Heart right ventricle (tissue), 16 donors: ENCODE data around the gene MYOF. TPM values are rescaled to one million over a fixed set of nuclear protein-coding genes. Genes with fewer than 3 reads are reported as not detected.

Experiments
- ATAC-seq, 8 donors: fragments of 200-7000 bp; cut with Tn5 transposase; one replicate each; pipeline ENCODE4 v1.9.1; 2020; ENCODE audit warnings: mild to moderate bottlenecking in 8 of 8, moderate library complexity in 8 of 8, moderate number of reproducible peaks in 1 of 8
- DNase-seq, 2 donors: peaks; one replicate each; pipeline ENCODE4 v3.0.0-alpha.2; 2020
- H3K27ac ChIP-seq, 10 donors: fragments of 200-600 bp; sonication (generic) in 2 of 10; one replicate each; pipeline versions ENCODE4 v1.5.0 to v1.8.0; 2020 to 2022; ENCODE audit warnings: mild to moderate bottlenecking in 3 of 10
- H3K27me3 ChIP-seq, 7 donors: fragments of 200-600 bp; one replicate each; pipeline ENCODE4 v1.8.0; 2021 to 2022; ENCODE audit warnings: mild to moderate bottlenecking in 2 of 7
- H3K36me3 ChIP-seq, 9 donors: fragments of 200-600 bp; sonication (generic) in 1 of 9; one replicate each; pipeline versions ENCODE4 v1.5.0 to v1.8.0; 2020 to 2022; ENCODE audit warnings: mild to moderate bottlenecking in 2 of 9
- H3K4me1 ChIP-seq, 9 donors: fragments of 200-600 bp; sonication (generic) in 1 of 9; one replicate each; pipeline versions ENCODE4 v1.5.0 to v1.8.0; 2020 to 2022; ENCODE audit warnings: mild to moderate bottlenecking in 4 of 9
- H3K4me3 ChIP-seq, 10 donors: fragments of 200-600 bp; sonication (generic) in 2 of 10; one replicate each; pipeline versions ENCODE4 v1.5.0 to v1.8.0; 2020 to 2022; ENCODE audit warnings: mild to moderate bottlenecking in 7 of 10, moderate library complexity in 2 of 10
- H3K9me3 ChIP-seq, 11 donors: fragments of 200-600 bp in 10 of 11; sonication (generic) in 2 of 11; one replicate each; pipeline versions ENCODE4 v1.5.0 to v1.8.0; 2013 to 2022; ENCODE audit warnings: mild to moderate bottlenecking in 2 of 11, control low read depth in 1 of 11, moderate library complexity in 1 of 11
- CTCF ChIP-seq, 9 donors: fragments of 200-600 bp; sonication (generic) in 2 of 9; IDR thresholded peaks; one replicate each; pipeline versions ENCODE4 v1.5.0 to v1.8.0; 2021 to 2022; ENCODE audit warnings: antibody characterized with exemption in 9 of 9, mild to moderate bottlenecking in 5 of 9, moderate library complexity in 1 of 9
- WGBS, 2 donors: extraction: QIAGEN DNeasy Blood & Tissue Kit; methylation state at CpG; one replicate each; pipeline ENCODE4 v1.1.7; 2013; ENCODE audit warnings: inconsistent platforms in 1 of 2; 5-methylcytosine and 5-hydroxymethylcytosine counted together
- intact Hi-C, 10 donors: fragments of 100-400 bp; cut with DNase I; formaldehyde crosslinking; loops; one replicate each; pipeline versions ENCODE4 v1.11.1 to v1.14.2; 2022
- polyA plus RNA-seq, 2 donors: library from polyadenylated mRNA; stranded (reverse); fragments of 200-250 nt; gene quantifications; one replicate each; pipeline ENCODE4 v1.2.3, GENCODE V29; 2013
- total RNA-seq, 10 donors: library from RNA; stranded (reverse); fragmentation: NEBNext Ultra II Directional in 3 of 10; extraction: Animal tissue kit (Norgen Biotek cat#: 25700) in 3 of 10; gene quantifications; one replicate each; pipeline versions ENCODE4 v1.2.1 to v1.2.4, GENCODE V29; 2021 to 2023
- donor health status: Arrhythmogenic right ventricular cardiomyopathy.
- donor health status: ischemic (EF 13 %, LVEDD 7.1; RV severe dilation, severe dysfunction).
- donor health status: healthy with polysubstance abuse.
- donor health status: DM: no; HTN: yes; CAD: no.
- donor health status: DM: no; HTN: no; CAD: no.
- donor health status: ischemic (EF 25% LVEDD 6.9; RV normal size, moderate dysfunction).
- donor health status: ischemic (EF 25% LVEDD 5.7; RV mildly dilated, moderate dysfunction).
- donor health status: healthy.
- donor health status: DM: yes; HTN: yes; CAD: no.
- donor health status: Ischemic cardiomyopathy.
- donor health status: ischemic (EF 35%, LVEDD 5.7; RV mildly dilated, moderate dysfunction).
- donor health status: nonischemic (EF 11% LVEDD 7.7; RV severe dilation, severe dysfunction).
- donor health status: DM: yes; HTN: yes; CAD: no.
- donor health status: PGD.
- donor health status: ischemic (EF 29% LVEDD 5.4; RV normal size, mild dysfunction).
- donor health status: nonischemic (EF 23%, LVEDD 6.1; RV moderate dilation, normal function).

MYOF gene
- total and polyA plus RNA-seq, 12 donors = 14.5 to 54.6 (median 36.3) TPM

GRCh38 chr10:93417266-93417665 lies 64.9 kb downstream of the MYOF start:
- DNase-seq = peak; percentile 51 to 82
- intact Hi-C loops = loop anchor here in 2 of 10 donors (5.0 kb wide), 2 partner anchors 50 to 65 kb away; partner anchors contain the start of gene MYOF (in 1 of the 2)
- peak; percentile 60 to 91 (median 82) for ATAC-seq
- 50 to 61% methylated on average over 3 of the region's 3 CpGs for WGBS, 2 donors
- Histone ChIP-seq H3K4me1 (peaks cover 10 to 87% (median 67%) of the 10 kb centered on the region in 9 donors), H3K4me3 (no peak overlapping the region), H3K36me3 (no peaks in the 10 kb centered on the region), H3K9me3 (no peaks in the 10 kb centered on the region), H3K27me3 (no peaks in the 10 kb centered on the region), H3K27ac (peak overlapping the region in 7 of 10 donors; percentile 19 to 92 (median 73))
- TF ChIP-seq CTCF (IDR thresholded peaks at IDR 0.05) = no peak

GRCh38 chr10:93416824-93417223 lies 65.3 kb downstream of the MYOF start:
- no peak for DNase-seq
- Histone ChIP-seq H3K9me3 (no peaks in the 10 kb centered on the region), H3K4me1 (peaks cover 10 to 84% (median 65%) of the 10 kb centered on the region in 9 donors), H3K36me3 (no peaks in the 10 kb centered on the region), H3K27ac (peak overlapping the region in 5 of 10 donors; percentile 44 to 92 (median 64)), H3K4me3 (no peak overlapping the region), H3K27me3 (no peaks in the 10 kb centered on the region)
- 85 to 92% methylated on average over 4 of the region's 4 CpGs for WGBS, 2 donors
- intact Hi-C loops = loop anchor here in 2 of 10 donors (5.0 kb wide), 2 partner anchors 50 to 65 kb away; partner anchors contain the start of gene MYOF (in 1 of the 2)
- no peak for ATAC-seq
- TF ChIP-seq CTCF (IDR thresholded peaks at IDR 0.05) = no peak

- TF ChIP-seq CTCF (IDR thresholded peaks at IDR 0.05) = peak in 3 of 9 donors; percentile 9 to 21 (median 20)
- H3K27me3 ChIP-seq = no peaks in the 10 kb centered on the region
- H3K27ac ChIP-seq = no peak overlapping the region
- H3K36me3 ChIP-seq = peaks cover 0 to 5% (median 0%) of the 10 kb centered on the region in 9 donors
- ATAC-seq = no peak
- DNase-seq = no peak
- peaks cover 4 to 73% (median 54%) of the 10 kb centered on the region in 9 donors for H3K4me1 ChIP-seq
- H3K9me3 ChIP-seq = no peaks in the 10 kb centered on the region
- WGBS, 2 donors = 72 to 73% methylated on average over 6 of the region's 6 CpGs
- intact Hi-C loops = loop anchor here in 2 of 10 donors (5.0 kb wide), 2 partner anchors 52 to 67 kb away; partner anchors contain the start of gene MYOF (in 1 of the 2)
- H3K4me3 ChIP-seq = no peak overlapping the region
Observed at GRCh38 chr10:93415693-93416092, 66.4 kb downstream of the MYOF start.

- Histone ChIP-seq H3K36me3 (peaks cover 0 to 19% (median 0%) of the 10 kb centered on the region in 9 donors), H3K4me1 (peaks cover 0 to 49% (median 31%) of the 10 kb centered on the region in 9 donors), H3K4me3 (no peak overlapping the region), H3K9me3 (no peaks in the 10 kb centered on the region), H3K27ac (peak overlapping the region in 8 of 10 donors; percentile 5 to 77 (median 36)), H3K27me3 (no peaks in the 10 kb centered on the region)
- no peak for DNase-seq
- ATAC-seq = peak in 3 of 8 donors; percentile 6 to 20 (median 19)
- TF ChIP-seq CTCF (IDR thresholded peaks at IDR 0.05) = no peak
- intact Hi-C loops = no loop called here
- 50 to 53% methylated on average over 3 of the region's 3 CpGs for WGBS, 2 donors
Observed at GRCh38 chr10:93413252-93413689, 68.9 kb downstream of the MYOF start.
